Middle frontal gyrus (tissue), 1 donor: ENCODE measurements around the gene ZSCAN22.
"Not testable (repeated sequence)": the region's sequence is repeated elsewhere in the genome, so short reads cannot be mapped to it uniquely, and the experiment has no call there.

Experiments used
- DNase-seq: peaks from one replicate; pipeline ENCODE4 v3.0.0-alpha.2; 2015; ENCODE audit warnings: low spot score; ENCODE audit errors: extremely low spot score

The ZSCAN22 gene

DNA sequence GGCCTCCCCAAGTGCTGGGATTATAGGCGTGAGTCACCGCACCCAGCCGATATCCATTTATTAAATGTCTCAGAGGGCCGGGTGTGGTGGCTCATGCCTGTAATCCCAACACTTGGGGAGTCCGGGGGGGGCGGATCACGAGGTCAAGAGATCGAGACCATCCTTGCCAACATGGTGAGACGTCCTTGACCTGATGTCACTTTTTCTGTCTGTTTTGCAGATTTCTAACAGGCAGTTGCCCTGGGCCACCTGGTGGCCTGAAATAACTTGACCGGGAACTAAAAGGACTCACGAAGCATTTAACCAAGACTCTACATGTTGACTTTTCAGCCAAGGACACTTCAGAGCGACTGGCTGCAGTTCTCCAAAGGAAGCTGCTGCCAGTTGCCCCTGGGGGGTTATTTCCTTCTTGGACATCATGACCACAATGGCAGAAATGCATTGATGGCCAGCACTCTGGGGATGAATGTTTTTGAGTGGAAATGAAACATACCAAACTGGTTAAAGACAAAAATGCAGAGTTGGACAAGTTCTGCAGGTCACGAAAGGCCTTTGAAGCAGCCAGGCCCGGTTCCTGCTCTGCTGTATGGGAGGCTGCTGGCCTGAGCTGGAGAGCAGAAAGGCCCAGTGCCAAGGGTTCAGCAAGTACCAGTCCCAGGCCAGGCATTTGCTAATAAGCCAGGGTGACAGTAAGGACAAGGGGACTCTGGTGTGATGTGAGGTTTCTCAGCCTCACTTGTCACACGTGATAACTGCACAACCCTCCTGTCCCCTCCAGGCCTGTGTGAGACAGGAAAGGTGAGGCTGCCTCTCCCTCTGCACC is 45.7 kb downstream of the ZSCAN22 start:
- no peak for DNase-seq

DNA sequence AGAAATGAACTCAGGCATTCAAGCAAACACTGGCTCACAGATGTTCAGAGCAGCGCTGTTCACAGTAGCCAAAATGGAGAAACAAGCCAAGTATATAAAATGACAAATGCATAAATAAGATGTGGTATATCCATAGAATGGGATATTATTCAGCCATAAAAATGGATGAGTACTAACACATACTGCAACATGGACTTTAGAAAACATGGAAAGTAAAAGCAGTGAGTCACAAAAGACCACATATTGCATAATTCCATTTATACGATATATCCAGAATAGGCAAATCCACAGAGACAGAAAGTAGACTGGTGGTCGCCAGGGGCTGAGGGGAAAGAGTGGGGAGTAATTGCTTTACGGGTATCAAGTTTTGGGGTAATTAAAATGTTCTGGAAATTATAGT is 47.4 kb downstream of the ZSCAN22 start:
- DNase-seq: no peak

- DNase-seq: not testable (repeated sequence)
These were observed 49.9 kb downstream of the ZSCAN22 start for GRCh38 chr19:58376724-58377123.

GRCh38 chr19:58379246-58379645 is 52.5 kb downstream of the ZSCAN22 start:
- DNase-seq: no peak

DNA sequence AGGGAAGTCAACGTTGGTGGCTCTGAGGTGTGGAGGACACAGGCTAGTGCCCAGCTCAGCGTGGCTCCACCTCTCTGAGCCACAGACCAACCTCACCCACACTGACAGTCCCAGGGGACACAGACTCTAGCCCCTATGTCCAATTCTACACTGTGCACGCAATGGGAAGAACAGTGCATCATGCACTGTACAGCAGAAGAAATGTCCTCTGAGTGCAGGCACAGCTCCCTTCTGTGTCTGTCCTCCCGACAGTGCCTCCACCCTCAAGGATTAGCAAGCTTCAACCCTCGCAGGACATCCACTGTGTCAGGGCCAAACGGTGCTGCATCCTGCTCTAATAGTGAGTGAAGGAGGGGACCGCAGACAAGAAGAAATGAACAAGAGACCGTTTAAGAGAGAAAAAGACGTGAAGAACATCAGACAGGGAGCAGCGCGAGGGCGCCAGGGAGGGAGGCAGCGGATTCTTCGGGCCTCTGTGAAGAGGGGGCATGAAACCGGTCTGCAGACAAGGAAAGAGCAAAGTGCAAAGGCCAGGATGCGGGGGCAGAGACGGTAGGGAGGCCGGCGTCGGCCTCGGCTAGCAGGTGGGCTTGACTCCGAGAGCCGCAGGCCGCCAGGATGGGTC is 53.4 kb downstream of the ZSCAN22 start:
- DNase-seq: no peak

- peak; percentile 100 for DNase-seq
These were observed 54.1 kb downstream of the ZSCAN22 start, which contains the start of gene ZNF837 for GRCh38 chr19:58380662-58381459. ZNF837 (minus strand) TSS chr19:58381030; CDS start chr19:58369332, 11,698 bp downstream.

DNA sequence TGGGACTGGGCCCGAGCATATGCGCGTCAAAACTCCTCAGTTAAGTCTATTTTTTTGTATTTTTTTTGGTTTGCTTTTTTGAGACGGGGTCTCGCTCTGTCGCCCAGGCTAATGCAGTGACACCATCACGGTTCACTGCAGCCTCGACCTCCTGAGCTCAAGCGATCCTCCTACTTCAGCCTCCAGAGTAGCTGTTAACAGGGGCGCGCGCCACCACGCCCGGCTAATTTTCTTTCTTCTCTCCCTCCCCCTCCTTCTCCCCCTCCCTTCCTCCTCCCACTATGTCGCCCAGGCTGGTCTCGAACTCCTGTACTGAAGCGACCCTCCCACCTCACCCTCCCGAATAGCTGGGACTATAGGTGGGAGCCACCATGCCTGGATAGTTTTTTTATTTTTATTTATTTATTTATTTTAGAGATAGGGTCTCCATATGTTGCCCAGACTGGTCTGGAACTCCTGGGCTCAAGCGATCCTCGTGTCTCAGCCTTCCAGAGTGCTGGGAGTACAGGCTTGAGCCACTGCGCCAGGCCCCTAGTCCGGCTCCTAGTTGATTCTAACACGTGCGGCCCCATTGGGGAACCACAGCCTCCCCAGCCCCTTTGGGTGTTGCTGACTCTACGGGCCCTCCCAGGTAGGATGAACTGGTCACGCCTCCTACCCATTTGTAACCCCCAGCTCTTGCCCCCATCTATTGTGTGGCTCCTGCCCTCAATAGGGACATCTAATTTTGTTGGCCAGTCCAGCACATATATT is 54.8 kb downstream of the ZSCAN22 start:
- no peak for DNase-seq

DNA sequence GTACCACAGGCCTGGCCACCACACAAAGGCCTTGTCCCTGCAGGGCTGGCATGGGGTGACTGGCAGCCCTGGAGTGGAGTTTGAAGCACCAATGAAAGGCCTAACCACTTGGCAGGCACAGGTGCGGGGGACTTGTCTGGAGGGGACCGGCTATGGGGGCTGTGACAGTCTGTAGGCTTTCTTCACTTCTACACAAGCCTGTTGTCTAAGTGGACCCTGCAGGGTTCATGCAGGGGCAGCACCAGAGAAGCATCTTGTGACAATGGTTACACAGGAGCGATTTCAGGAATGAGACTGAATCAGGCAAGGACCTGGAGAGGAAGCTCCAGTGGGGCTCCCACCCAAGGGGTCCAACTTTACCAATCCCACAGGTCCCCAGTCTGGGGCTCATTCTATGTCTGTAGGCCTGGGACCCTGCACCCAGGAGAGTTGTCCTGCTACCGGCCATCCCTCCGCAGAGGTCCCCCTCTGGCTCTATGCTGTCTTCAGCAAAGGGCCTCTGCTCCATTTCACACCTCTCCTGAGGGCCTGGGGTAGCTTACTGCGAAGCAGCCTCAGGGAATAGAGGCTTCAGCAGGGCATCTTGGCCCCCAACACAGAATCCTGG is 56.3 kb downstream of the ZSCAN22 start:
- DNase-seq: no peak

- no peak for DNase-seq
These were observed 58.6 kb downstream of the ZSCAN22 start for GRCh38 chr19:58385313-58385890.

DNA sequence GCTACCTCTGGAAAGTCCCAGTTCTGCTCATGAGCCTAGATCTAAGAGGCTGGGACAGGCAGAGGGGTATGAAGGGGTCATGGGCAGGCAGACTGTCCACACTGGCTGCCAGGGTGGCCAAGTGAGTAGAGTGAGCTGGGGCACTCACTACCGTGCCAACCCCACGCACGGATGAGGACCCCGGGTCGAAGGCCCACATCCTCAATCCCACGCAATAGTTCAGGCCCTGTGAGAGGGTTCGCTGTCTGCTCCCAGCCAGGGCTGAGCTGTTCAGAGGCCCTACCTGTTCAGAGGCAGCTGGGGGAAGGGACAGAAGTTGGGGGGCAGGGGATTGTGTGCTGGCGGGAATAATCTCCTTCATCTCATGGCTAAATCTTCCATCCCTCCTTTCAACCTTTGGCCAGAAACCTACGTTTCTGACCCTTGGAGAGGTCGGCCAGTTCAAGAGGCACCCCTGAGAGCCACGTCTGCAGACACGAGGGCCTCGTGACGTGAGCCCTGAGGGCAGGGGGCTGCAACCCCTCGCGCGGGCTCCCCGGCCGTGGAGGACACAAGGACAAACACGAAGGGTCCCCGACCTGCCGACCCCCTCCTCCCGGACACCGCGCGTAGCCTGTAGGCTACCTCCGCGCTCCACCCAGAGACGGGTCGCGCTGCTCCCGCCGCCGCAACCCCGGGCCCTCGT is 59.2 kb downstream of the ZSCAN22 start:
- DNase-seq: no peak

GRCh38 chr19:58386576-58387337 is 60.0 kb downstream of the ZSCAN22 start, which contains the start of gene RPS5:
RPS5 (plus strand) TSS chr19:58387269; CDS start chr19:58388138, 869 bp downstream.
- peak; percentile 99 for DNase-seq

GRCh38 chr19:58387338-58388174 is 60.8 kb downstream of the ZSCAN22 start:
- DNase-seq: no peak

- DNase-seq: no peak
These were observed 61.4 kb downstream of the ZSCAN22 start for GRCh38 chr19:58388175-58388526.
